Osteoblast (primary cell): ENCODE measurements around the gene SLC5A5. TPM values are rescaled to one million over a fixed set of nuclear protein-coding genes. Genes with fewer than 3 reads are reported as not detected.
A peak's percentile ranks its signal among the peaks of the same experiment; 100 is the strongest.

Experiments used
- DNase-seq: peaks from one replicate; pipeline ENCODE4 v3.0.0; 2011; ENCODE audit warnings: low spot score, mixed read lengths; ENCODE audit not compliant: insufficient read length; ENCODE audit errors: missing footprints
- H2AFZ ChIP-seq: 2 replicates; pipeline ENCODE4 v1.6.0; 2011; ENCODE audit warnings: mild to moderate bottlenecking, low read length
- H3K27ac ChIP-seq: 2 replicates; pipeline ENCODE4 v1.5.1; 2011; ENCODE audit warnings: mild to moderate bottlenecking, low read depth, low read length, moderate library complexity
- H3K27me3 ChIP-seq: 2 replicates; pipeline ENCODE4 v1.6.0; 2012; ENCODE audit warnings: mild to moderate bottlenecking, control low read depth, inconsistent platforms, low read length, moderate library complexity; ENCODE audit not compliant: insufficient read depth
- H3K36me3 ChIP-seq: 2 replicates; pipeline ENCODE4 v1.5.1; 2011; ENCODE audit warnings: mild to moderate bottlenecking, low read length, control low read depth, moderate library complexity; ENCODE audit not compliant: insufficient read depth
- H3K4me1 ChIP-seq: 2 replicates; pipeline ENCODE4 v1.5.1; 2011; ENCODE audit warnings: mild to moderate bottlenecking, low read length, control low read depth, moderate library complexity; ENCODE audit not compliant: insufficient read depth
- H3K4me2 ChIP-seq: 2 replicates; pipeline ENCODE4 v1.6.0; 2011; ENCODE audit warnings: mild to moderate bottlenecking, low read length; ENCODE audit not compliant: insufficient read depth
- H3K4me3 ChIP-seq: fragments of 200-600 bp; sonication (generic); 3 replicates; pipeline ENCODE4 v1.5.1; 2012; ENCODE audit warnings: mild to moderate bottlenecking, low read length, inconsistent platforms; ENCODE audit not compliant: insufficient read depth
- H3K79me2 ChIP-seq: 2 replicates; pipeline ENCODE4 v1.6.0; 2012; ENCODE audit warnings: mild to moderate bottlenecking, low read length, control low read depth, inconsistent platforms; ENCODE audit not compliant: insufficient read depth
- H3K9me3 ChIP-seq: 2 replicates; pipeline ENCODE4 v1.5.1; 2011; ENCODE audit warnings: low read depth, low read length, control low read depth
- H4K20me1 ChIP-seq: 2 replicates; pipeline ENCODE4 v1.6.0; 2012; ENCODE audit warnings: mild to moderate bottlenecking, low read length, control low read depth; ENCODE audit not compliant: insufficient read depth
- CTCF ChIP-seq: IDR thresholded peaks from 2 replicates; pipeline ENCODE4 v1.5.1; 2011; ENCODE audit warnings: mild to moderate bottlenecking, low read depth, low read length, moderate library complexity; ENCODE audit errors: extremely low read depth
- total RNA-seq: library from RNA; depleted of rRNA; stranded (reverse); fragments of >200 nt; gene quantifications from 2 replicates; pipeline ENCODE4 v1.2.3, GENCODE V29; 2012

SLC5A5 gene
- total RNA-seq, 1 donor: under 0.01 TPM

- Histone ChIP-seq H3K36me3 (no peaks in the 10 kb centered on the region), H2AFZ (no peak overlapping the region), H3K4me2 (no peak overlapping the region), H3K27ac (no peak overlapping the region), H3K9me3 (no peaks in the 10 kb centered on the region), H3K79me2 (no peaks in the 10 kb centered on the region), H4K20me1 (no peaks in the 10 kb centered on the region), H3K27me3 (no peaks in the 10 kb centered on the region), H3K4me3 (no peak overlapping the region), H3K4me1 (no peaks in the 10 kb centered on the region)
- peak; percentile 35 for DNase-seq
- TF ChIP-seq CTCF: no peak
Measured at GRCh38 chr19:17840019-17840418, 31.7 kb upstream of the SLC5A5 start.

GRCh38 chr19:17841371-17841809, 30.4 kb upstream of the SLC5A5 start:
- peak; percentile 76 for DNase-seq
- H3K9me3 ChIP-seq: no peaks in the 10 kb centered on the region
- H2AFZ ChIP-seq: no peak overlapping the region

DNA sequence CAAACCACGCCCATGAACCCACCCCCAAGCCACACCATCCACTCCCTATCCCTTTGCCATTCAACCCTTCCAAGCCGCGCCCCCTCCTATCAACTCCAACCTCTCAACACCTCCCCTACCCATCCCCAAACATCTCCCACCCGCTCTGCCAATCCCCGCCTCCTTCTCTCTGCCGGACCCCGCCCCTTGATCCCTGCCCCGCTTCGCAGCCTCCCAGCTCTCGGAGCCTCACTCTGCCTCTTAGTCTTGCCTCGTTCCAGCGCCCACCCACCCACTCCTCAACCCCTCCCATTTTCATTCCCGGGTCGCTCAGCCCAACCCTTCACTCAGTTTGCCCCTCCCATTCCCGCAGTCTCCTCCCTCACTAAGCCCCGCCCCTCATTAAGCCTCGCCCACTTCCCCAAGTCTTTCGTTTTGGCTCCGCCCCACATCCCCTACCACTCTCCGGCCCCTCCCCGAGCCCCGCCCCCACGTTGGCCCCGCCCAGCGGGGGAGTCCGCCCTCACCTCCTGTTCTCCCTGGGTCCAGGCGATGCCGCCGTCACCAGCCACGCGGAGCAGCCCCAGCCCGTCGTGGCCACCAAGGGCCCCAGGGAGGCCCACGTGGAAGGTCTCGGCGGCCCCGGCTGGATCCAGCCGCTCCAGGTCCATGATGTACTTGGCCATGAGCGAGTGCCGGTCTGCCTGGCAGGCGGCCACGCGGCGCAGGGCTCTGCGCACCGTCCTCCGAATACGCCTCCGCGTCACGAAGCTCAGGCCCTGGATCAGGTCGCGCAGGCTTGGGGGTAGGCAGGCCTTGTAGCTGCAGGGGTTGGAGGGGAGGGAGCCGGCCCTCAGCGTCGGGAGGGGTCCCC, 29.7 kb upstream of the SLC5A5 start:
- Histone ChIP-seq H3K9me3 (no peaks in the 10 kb centered on the region), H3K27me3 (no peaks in the 10 kb centered on the region), H3K27ac (no peak overlapping the region), H3K4me1 (no peaks in the 10 kb centered on the region), H3K4me3 (no peak overlapping the region), H2AFZ (no peak overlapping the region), H3K4me2 (no peak overlapping the region), H3K36me3 (no peaks in the 10 kb centered on the region), H4K20me1 (no peaks in the 10 kb centered on the region), H3K79me2 (no peaks in the 10 kb centered on the region)
- DNase-seq: peak; percentile 88
- TF ChIP-seq CTCF: no peak

More at GRCh38 chr19:17841371-17841809, 30.4 kb upstream of the SLC5A5 start:
- Histone ChIP-seq H3K79me2 (no peaks in the 10 kb centered on the region), H3K4me2 (no peak overlapping the region), H3K4me3 (no peak overlapping the region), H3K4me1 (no peaks in the 10 kb centered on the region), H3K27ac (no peak overlapping the region), H3K27me3 (no peaks in the 10 kb centered on the region), H3K36me3 (no peaks in the 10 kb centered on the region), H4K20me1 (no peaks in the 10 kb centered on the region)
- no peak for TF ChIP-seq CTCF

GRCh38 chr19:17842663-17843291, 29.0 kb upstream of the SLC5A5 start:
- Histone ChIP-seq H3K36me3 (no peaks in the 10 kb centered on the region), H3K4me3 (no peak overlapping the region), H3K27ac (no peak overlapping the region), H3K4me1 (peaks cover under 1% of the 10 kb centered on the region), H3K27me3 (no peaks in the 10 kb centered on the region), H2AFZ (no peak overlapping the region), H3K9me3 (no peaks in the 10 kb centered on the region), H3K79me2 (no peaks in the 10 kb centered on the region), H3K4me2 (no peak overlapping the region), H4K20me1 (no peaks in the 10 kb centered on the region)
- DNase-seq: peak; percentile 72
- TF ChIP-seq CTCF: no peak
